ENCODE data around the gene OR2M2. TPM values are rescaled to one million over a fixed set of nuclear protein-coding genes. Genes with fewer than 3 reads are reported as not detected.

The OR2M2 gene
- total and polyA plus RNA-seq, 9 of the 15 experiments (the other 6 are each of a cell fraction or from before 2014, with no cell fraction given): not detected

- DNase-seq (ENCODE audit: extremely low read depth in 1 of 4, low spot score in 3 of 4): no peak
- CTCF ChIA-PET (ENCODE audit: low intra/inter-chr PET ratio): no interaction called here
- Histone ChIP-seq H3K79me2 (ENCODE audit: control insufficient read depth, insufficient read depth, low read length) (no peaks in the 10 kb centered on the region), H3K9me1 (ENCODE audit: control insufficient read depth, insufficient read depth, low read length) (no peaks in the 10 kb centered on the region), H2AFZ (ENCODE audit: low read depth, low read length) (no peak overlapping the region), H3K27me3 (ENCODE audit: control insufficient read depth in 2 of 2, insufficient read depth in 2 of 2, low read length in 2 of 2) (no peaks in the 10 kb centered on the region), H3K4me1 (replicated peaks in 1 of 2; ENCODE audit: control insufficient read depth in 2 of 2, insufficient read depth in 2 of 2, low read length in 2 of 2) (no peaks in the 10 kb centered on the region), H3K4me2 (ENCODE audit: insufficient read depth, low read length) (no peak overlapping the region), H3K4me3 (no peak overlapping the region), H3K36me3 (ENCODE audit: control insufficient read depth, insufficient read depth, low read length) (no peaks in the 10 kb centered on the region), H4K20me1 (replicated peaks; ENCODE audit: control insufficient read depth, insufficient read depth, low read length) (no peaks in the 10 kb centered on the region), H3K27ac (ENCODE audit: extremely low read depth, low read depth, low read length) (no peak overlapping the region), H3K9me3 (replicated peaks; ENCODE audit: control insufficient read depth, insufficient read depth, low read depth, low read length) (peaks cover 7% of the 10 kb centered on the region; the same call in 1 of the 2 replicates), H3K9ac (ENCODE audit: insufficient read depth in 1 of 2, low read depth in 2 of 2, low read length in 2 of 2) (no peak overlapping the region)
- no peak for FAIRE-seq
- WGBS (ENCODE audit: insufficient coverage, low coverage, missing lambda C conversion rate): 0% methylated on average over 1 of the region's 1 CpG
- ATAC-seq: no peak
- TF ChIP-seq HDAC2 (IDR thresholded peaks at IDR 0.05) (no peak), BACH1 (tag; IDR thresholded peaks at IDR 0.05) (no peak), U2AF1 (optimal IDR thresholded peaks at IDR 0.05; ENCODE audit: low read depth, low read length) (no peak), MYBL2 (IDR thresholded peaks at IDR 0.05; ENCODE audit: low read depth) (no peak), MYBL2 (CRISPR knock-in tag; IDR thresholded peaks at IDR 0.05; ENCODE audit: borderline replicate concordance) (no peak), MBD2 (IDR thresholded peaks at IDR 0.05; ENCODE audit: borderline replicate concordance, low read depth) (no peak), MTA2 (IDR thresholded peaks at IDR 0.05; ENCODE audit: low read depth) (no peak), HMG20A (CRISPR knock-in tag; conservative IDR thresholded peaks at IDR 0.05) (no peak)
- intact Hi-C loops (cut with micrococcal nuclease) (no loop called here), in situ Hi-C loops (cut with MboI) (no loop called here)
- no TSS peak for BruUV-seq (replicated peaks)
- POLR2A ChIA-PET: no interaction called here
Observed at GRCh38 chr1:248225537-248225936, 50.9 kb downstream of the OR2M2 start.
